M059J (cell line): Measurements from ENCODE around the gene ITPR1. TPM values are rescaled to one million over a fixed set of nuclear protein-coding genes. Genes with fewer than 3 reads are reported as not detected.

Experiments used
- DNase-seq: peaks from one replicate; pipeline ENCODE4 v3.0.0-alpha.2; 2012; ENCODE audit warnings: low read depth
- total RNA-seq: library from RNA; depleted of rRNA; stranded (reverse); fragments of >200 nt; shearing (Covaris generic); gene quantifications from 2 replicates; pipeline ENCODE4 v1.2.3, GENCODE V29; 2014

The ITPR1 gene
- total RNA-seq, 1 experiment from 2014 or later, result 6.2 TPM

GRCh38 chr3:4825436-4826236, 332.5 kb downstream of the ITPR1 start:
- DNase-seq, result no peak

DNA sequence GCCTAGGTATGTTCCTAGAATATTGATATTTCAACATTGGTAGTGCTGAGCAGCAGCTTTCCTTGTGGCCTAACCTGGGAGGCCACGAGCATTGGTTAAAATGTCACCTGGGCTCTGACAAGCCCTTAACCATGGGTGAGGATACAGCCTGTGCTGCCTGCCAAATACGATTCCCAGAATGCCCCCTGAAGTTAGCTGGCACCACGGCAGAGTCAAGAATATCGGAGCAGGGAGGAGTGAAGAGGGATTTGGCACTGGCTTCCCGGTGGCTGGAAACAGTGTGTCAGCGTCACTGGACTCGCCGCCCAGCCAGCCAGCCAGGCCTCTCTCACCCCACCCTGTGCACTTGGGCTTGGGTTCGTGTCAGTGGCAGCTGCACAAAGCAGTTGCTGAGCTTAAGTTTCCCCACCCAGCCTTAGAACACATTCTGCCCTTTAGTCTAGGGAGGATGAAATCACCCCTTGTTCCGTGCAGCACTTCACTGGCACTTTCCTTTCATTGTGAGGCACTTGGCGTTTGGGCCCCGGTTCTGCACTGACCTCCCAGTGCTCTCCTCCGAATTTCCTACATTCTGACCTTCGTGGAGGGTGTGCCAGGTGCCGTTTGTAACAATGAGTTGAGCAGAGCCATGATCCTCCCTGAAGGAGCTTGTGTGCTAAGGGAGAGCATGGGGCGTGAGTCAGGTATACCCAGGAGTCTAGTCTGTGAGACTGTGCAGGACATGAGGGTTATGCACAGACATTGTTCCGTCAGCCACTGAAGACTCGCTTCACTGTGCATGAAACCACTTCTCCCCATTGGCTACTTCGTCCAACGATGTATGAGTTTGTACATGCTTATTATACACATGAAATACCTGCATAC, 333.3 kb downstream of the ITPR1 start:
- no peak for DNase-seq

GRCh38 chr3:4827767-4828166, 334.6 kb downstream of the ITPR1 start:
- DNase-seq, result peak; percentile 14

GRCh38 chr3:4828279-4829030, 335.3 kb downstream of the ITPR1 start:
- DNase-seq, result peak; percentile 24

GRCh38 chr3:4829031-4829394, 335.9 kb downstream of the ITPR1 start:
- DNase-seq, result peak; percentile 27

GRCh38 chr3:4830586-4830914, 337.4 kb downstream of the ITPR1 start:
- DNase-seq, result no peak

GRCh38 chr3:4831580-4831950, 338.4 kb downstream of the ITPR1 start:
- no peak for DNase-seq

DNA sequence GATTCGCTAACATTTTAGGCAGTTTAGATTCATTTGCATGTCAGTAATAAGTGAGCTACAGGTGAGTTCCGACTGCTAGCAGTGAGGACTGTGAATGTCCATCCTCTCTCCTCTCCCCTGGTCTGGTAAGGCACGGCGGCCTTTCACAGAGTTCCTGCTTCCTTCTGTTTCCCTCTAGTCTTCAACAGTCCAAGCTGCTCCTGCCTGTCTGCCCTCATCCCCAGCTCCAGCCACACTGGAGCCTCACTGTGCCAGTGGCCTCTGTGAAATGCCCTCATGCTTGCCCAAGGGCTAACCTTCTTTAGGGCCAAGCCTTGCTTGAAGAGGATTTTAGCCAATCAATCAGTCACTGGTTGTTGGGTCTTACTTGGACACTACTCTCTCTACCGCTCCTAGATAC, 340.3 kb downstream of the ITPR1 start:
- DNase-seq, result no peak

DNA sequence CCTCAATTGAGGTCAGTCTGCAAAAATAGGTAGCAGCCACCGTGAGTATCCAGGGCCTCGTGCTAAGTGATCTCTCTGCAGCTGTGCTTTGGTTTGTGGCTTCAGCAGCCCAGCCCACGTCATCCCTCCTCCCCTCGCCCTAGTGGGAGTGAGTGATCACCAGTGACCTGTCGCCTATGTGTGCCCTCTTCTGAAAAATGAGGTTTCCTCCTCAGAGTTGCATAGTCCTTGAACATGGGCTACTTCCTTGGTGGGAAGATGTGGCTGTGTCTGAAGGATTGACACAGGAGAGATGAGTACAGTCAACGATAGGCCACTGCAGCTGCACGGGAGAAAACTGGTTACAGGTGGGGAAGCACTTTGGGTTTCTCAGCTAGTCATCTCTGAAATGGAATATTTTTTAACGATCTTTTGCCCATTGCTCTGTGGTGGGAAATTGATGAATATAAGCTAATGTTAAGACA, 341.3 kb downstream of the ITPR1 start:
- DNase-seq, result no peak

- no peak for DNase-seq
Observed at GRCh38 chr3:4835616-4836043, 342.5 kb downstream of the ITPR1 start.

DNA sequence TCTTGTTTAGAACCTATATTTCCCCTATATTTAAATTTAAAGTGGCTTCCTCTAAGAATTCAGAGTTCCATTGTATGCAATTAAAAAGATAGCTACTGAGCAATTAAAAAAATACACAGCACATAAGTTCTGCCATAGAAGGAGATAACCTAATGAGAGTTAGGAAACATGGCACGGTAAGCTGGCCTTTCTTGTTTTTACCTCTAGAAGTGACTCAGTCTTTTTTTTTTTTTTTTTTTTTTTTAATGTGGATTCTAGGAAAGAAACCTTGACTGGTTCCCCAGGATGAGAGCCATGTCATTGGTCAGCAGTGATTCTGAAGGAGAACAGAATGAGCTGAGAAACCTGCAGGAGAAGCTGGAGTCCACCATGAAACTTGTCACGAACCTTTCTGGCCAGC, 343.4 kb downstream of the ITPR1 start:
- DNase-seq, result no peak

- no peak for DNase-seq
Observed at GRCh38 chr3:4837374-4837930, 344.3 kb downstream of the ITPR1 start.

GRCh38 chr3:4838621-4839022, 345.5 kb downstream of the ITPR1 start:
- DNase-seq, result no peak

DNA sequence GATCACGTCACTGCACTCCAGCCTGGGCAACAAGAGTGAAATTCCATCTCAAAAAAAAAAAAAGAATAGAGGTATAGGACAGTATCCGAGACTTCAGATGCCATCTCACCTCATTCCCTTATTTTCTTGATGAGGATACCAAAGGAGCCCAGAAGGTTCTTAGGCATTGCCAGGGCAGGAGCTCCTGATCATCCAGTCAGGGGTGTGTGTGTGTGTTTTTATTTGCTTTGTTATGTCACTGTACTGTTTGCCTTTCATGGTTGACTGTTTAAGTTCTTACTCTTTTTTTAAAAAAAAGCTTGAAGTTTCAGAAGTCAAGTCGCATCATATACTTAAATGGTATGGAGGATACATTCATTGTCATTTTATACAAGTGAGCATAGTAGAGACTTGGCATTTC, 346.1 kb downstream of the ITPR1 start:
- no peak for DNase-seq

- DNase-seq, result no peak
Observed at GRCh38 chr3:4841225-4841624, 348.1 kb downstream of the ITPR1 start.

DNA sequence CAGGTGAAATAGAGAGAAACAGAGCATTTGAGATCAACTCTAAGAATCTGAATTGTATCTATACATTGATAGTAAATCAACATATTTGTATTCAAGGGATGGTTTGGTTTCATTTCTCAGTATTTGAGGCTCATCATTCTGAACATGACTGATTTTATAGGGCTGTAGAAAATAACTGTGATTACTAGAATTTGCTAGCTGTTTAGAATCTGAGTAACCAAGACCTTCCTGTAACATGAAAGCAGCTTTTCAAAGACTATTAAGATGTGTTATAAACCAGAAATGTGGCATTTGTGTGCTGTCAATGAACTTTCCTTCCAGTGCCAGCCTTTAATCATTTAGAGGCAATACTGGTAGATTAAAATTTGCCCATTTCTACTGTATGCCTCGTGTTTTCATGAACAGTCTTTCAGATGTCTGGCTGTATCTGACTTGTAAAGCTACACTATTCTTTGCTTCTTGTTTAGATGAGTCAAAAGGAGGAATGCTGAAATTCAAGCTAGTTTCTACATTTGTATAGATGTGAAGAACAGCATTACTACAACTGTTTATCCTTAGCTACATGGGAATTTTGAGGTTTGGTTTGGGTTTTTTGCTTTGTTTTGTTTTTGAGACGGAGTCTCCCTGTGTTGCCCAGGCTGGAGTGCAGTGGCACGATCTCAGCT, 348.8 kb downstream of the ITPR1 start:
- DNase-seq, result no peak

- DNase-seq, result no peak
Observed at GRCh38 chr3:4843619-4844018, 350.5 kb downstream of the ITPR1 start.

- DNase-seq, result no peak
Observed at GRCh38 chr3:4845882-4846281, 352.7 kb downstream of the ITPR1 start.

GRCh38 chr3:4846543-4846942, 353.4 kb downstream of the ITPR1 start:
- DNase-seq, result no peak

GRCh38 chr3:4848176-4848825, 355.2 kb downstream of the ITPR1 start:
- DNase-seq, result no peak

DNA sequence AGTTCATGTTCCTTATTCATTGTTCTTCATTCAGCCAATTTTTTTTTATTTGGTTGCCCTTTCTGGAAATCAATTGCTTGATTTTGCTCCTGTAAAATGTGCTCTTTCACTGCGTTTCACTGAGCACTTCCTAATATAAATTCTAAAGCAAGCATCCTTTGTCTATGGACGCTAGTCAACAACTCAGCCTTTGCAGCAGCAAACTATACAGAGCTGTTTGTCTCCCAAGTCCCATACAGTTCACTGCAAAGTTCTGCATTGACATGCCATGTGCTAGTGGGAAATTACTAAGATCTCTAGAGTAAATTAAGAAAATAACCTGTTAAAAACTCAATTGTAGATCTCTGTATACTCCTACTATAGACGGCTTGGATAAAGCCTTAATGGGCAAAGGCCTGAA, 356.0 kb downstream of the ITPR1 start:
- DNase-seq, result no peak
